HG03045 (cell line): ENCODE measurements around the gene PRAC1.

ENCODE experiments used
- ATAC-seq: cut with Tn5 transposase; IDR thresholded peaks from one replicate; pipeline ENCODE4 v1.9.1; 2021; ENCODE audit warnings: mild to moderate bottlenecking, moderate library complexity; ENCODE audit not compliant: unreplicated experiment

The PRAC1 gene

GRCh38 chr17:48722201-48722907 lies at the start of gene PRAC1:
TSS of gene PRAC1 (minus strand) at chr17:48722518. CDS start at chr17:48722392, 126 bp downstream.
- no peak for ATAC-seq

GRCh38 chr17:48770954-48771353 lies 48.6 kb upstream of the PRAC1 start:
- no peak for ATAC-seq

- no peak for ATAC-seq
Measured at GRCh38 chr17:48769009-48769675, 46.8 kb upstream of the PRAC1 start.

- ATAC-seq: no peak
Measured at GRCh38 chr17:48767263-48767774, 45.0 kb upstream of the PRAC1 start.

- no peak for ATAC-seq
Measured at GRCh38 chr17:48761114-48761513, 38.8 kb upstream of the PRAC1 start.

GRCh38 chr17:48760411-48760810 lies 38.1 kb upstream of the PRAC1 start:
- ATAC-seq: no peak

- ATAC-seq: no peak
Measured at GRCh38 chr17:48759288-48759687, 37.0 kb upstream of the PRAC1 start.

GRCh38 chr17:48757524-48757961 lies 35.2 kb upstream of the PRAC1 start:
- ATAC-seq: no peak

- no peak for ATAC-seq
Measured at GRCh38 chr17:48756830-48757251, 34.5 kb upstream of the PRAC1 start.

GRCh38 chr17:48755356-48755755 lies 33.0 kb upstream of the PRAC1 start:
- ATAC-seq: no peak

GRCh38 chr17:48754500-48755261 lies 32.4 kb upstream of the PRAC1 start:
- no peak for ATAC-seq

GRCh38 chr17:48753794-48754499 lies 31.6 kb upstream of the PRAC1 start:
- ATAC-seq: no peak

GRCh38 chr17:48752399-48753288 lies 30.3 kb upstream of the PRAC1 start:
- no peak for ATAC-seq

GRCh38 chr17:48751733-48752398 lies 29.5 kb upstream of the PRAC1 start:
- ATAC-seq: no peak

GRCh38 chr17:48751172-48751571 lies 28.9 kb upstream of the PRAC1 start:
- no peak for ATAC-seq

- ATAC-seq: no peak
Measured at GRCh38 chr17:48749621-48750553, 27.6 kb upstream of the PRAC1 start.

- no peak for ATAC-seq
Measured at GRCh38 chr17:48748718-48749566, 26.6 kb upstream of the PRAC1 start.
